ENCODE measurements around the gene SLC49A4.

- TF ChIP-seq ZNF274 (IDR thresholded peaks at IDR 0.05; ENCODE audit: low read depth, low read length) (no peak), YY1 (IDR thresholded peaks at IDR 0.05; ENCODE audit: insufficient read depth, insufficient read length) (no peak), SUZ12 (IDR thresholded peaks at IDR 0.05; ENCODE audit: extremely low read depth, insufficient read depth, insufficient read length) (no peak)
Measured at GRCh38 chr3:122893754-122894668, 99.1 kb downstream of the SLC49A4 start.
